Tibial artery (tissue), 4 donors: ENCODE results near the gene MYH16.

Experiments used
- DNase-seq, 2 donors: peaks; one replicate each; pipeline ENCODE4 v3.0.0-alpha.2; 2019
- H3K27ac ChIP-seq, 2 donors: fragments of 200-600 bp; sonication (generic) in 1 of 2; 1 replicate in 1 of 2; 2 replicates in 1 of 2; pipeline ENCODE4 v1.5.1; 2018 to 2019; ENCODE audit warnings: mild to moderate bottlenecking in 1 of 2
- H3K27me3 ChIP-seq, 2 donors: fragments of 200-600 bp; sonication (generic) in 1 of 2; one replicate each; pipeline versions ENCODE4 v1.5.1 to v1.6.0; 2016 to 2019
- H3K36me3 ChIP-seq, 3 donors: fragments of 200-600 bp; sonication (generic) in 2 of 3; one replicate each; pipeline ENCODE4 v1.5.1; 2016 to 2019; ENCODE audit warnings: mild to moderate bottlenecking in 2 of 3
- H3K4me1 ChIP-seq, 4 donors: fragments of 200-600 bp; sonication (generic) in 2 of 4; 1 replicate in 3 of 4; 2 replicates in 1 of 4; pipeline ENCODE4 v1.5.1; 2016 to 2019
- H3K4me3 ChIP-seq, 2 donors: fragments of 200-600 bp; sonication (generic) in 1 of 2; 1 replicate in 1 of 2; 2 replicates in 1 of 2; pipeline ENCODE4 v1.5.1; 2018 to 2019; ENCODE audit warnings: mild to moderate bottlenecking in 2 of 2
- H3K9me3 ChIP-seq, 3 donors: fragments of 200-600 bp; sonication (generic) in 1 of 3; one replicate each; pipeline ENCODE4 v1.5.1; 2016 to 2019
- CTCF ChIP-seq, 2 experiments: fragments of 200-600 bp in 1 of 2; fragments of 450-650 bp in 1 of 2; IDR thresholded peaks; one replicate each; pipeline ENCODE4 v1.5.1; 2017 to 2019; ENCODE audit warnings: antibody characterized with exemption in 2 of 2, mild to moderate bottlenecking in 1 of 2, moderate library complexity in 1 of 2
- intact Hi-C: fragments of 100-400 bp; cut with DNase I; formaldehyde crosslinking; loops from one replicate; pipeline ENCODE4 v1.15.0; 2023; ENCODE audit warnings: low total_unique reads

MYH16 gene

GRCh38 chr7:99261646-99262045, 11.0 kb upstream of the MYH16 start:
- intact Hi-C loops: no loop called here
- H3K27me3 ChIP-seq: no peaks in the 10 kb centered on the region
- TF ChIP-seq CTCF (IDR thresholded peaks at IDR 0.05): no peak

GRCh38 chr7:99265848-99266480, 6.7 kb upstream of the MYH16 start:
- intact Hi-C loops: no loop called here
- Histone ChIP-seq H3K27ac (no peak overlapping the region), H3K4me1 (peaks cover 0 to 21% (median 15%) of the 10 kb centered on the region in 4 donors), H3K36me3 (no peaks in the 10 kb centered on the region), H3K9me3 (no peaks in the 10 kb centered on the region), H3K27me3 (no peaks in the 10 kb centered on the region), H3K4me3 (no peak overlapping the region)
- TF ChIP-seq CTCF (IDR thresholded peaks at IDR 0.05): no peak
- DNase-seq: no peak

More at GRCh38 chr7:99261646-99262045, 11.0 kb upstream of the MYH16 start:
- Histone ChIP-seq H3K4me3 (no peak overlapping the region), H3K9me3 (no peaks in the 10 kb centered on the region), H3K4me1 (no peaks in the 10 kb centered on the region), H3K27ac (no peak overlapping the region), H3K36me3 (no peaks in the 10 kb centered on the region)
- no peak for DNase-seq

- Histone ChIP-seq H3K4me1 (peaks cover 0 to 21% (median 15%) of the 10 kb centered on the region in 4 donors), H3K27ac (peak overlapping the region; percentile 60 to 68), H3K27me3 (no peaks in the 10 kb centered on the region), H3K9me3 (no peaks in the 10 kb centered on the region), H3K36me3 (no peaks in the 10 kb centered on the region), H3K4me3 (no peak overlapping the region)
- intact Hi-C loops: no loop called here
- TF ChIP-seq CTCF (IDR thresholded peaks at IDR 0.05): no peak
- DNase-seq: peak; percentile 28 to 76
Measured at GRCh38 chr7:99267481-99267840, 5.2 kb upstream of the MYH16 start.

GRCh38 chr7:99267841-99268576, 4.6 kb upstream of the MYH16 start:
- intact Hi-C loops: no loop called here
- Histone ChIP-seq H3K27me3 (no peaks in the 10 kb centered on the region), H3K36me3 (no peaks in the 10 kb centered on the region), H3K27ac (peak overlapping the region; percentile 60 to 68), H3K4me1 (peaks cover 0 to 21% (median 15%) of the 10 kb centered on the region in 4 donors), H3K4me3 (no peak overlapping the region), H3K9me3 (no peaks in the 10 kb centered on the region)
- TF ChIP-seq CTCF (IDR thresholded peaks at IDR 0.05): no peak
- peak in 1 of 2 donors; percentile 80 for DNase-seq

DNA sequence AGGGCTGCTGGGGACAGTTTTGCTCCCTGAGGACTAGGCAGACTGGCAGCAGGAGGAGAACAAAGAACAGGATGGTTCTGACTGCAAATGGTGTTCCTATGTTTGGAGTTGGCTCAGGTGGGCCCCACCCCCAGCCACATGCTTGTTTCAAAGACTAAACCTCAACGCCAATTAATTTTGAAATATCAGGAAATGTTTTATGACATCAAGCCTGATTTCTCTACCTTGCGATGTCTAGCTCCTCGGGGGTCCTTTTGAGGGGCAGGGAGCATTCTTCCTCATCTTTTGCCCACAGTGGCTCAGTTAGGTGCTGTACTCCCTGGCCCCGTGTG, 4.1 kb upstream of the MYH16 start:
- H3K4me1 ChIP-seq: peaks cover 0 to 21% (median 15%) of the 10 kb centered on the region in 4 donors
- peak overlapping the region; percentile 60 to 68 for H3K27ac ChIP-seq
- no peaks in the 10 kb centered on the region for H3K36me3 ChIP-seq
- no peak for DNase-seq
- TF ChIP-seq CTCF (IDR thresholded peaks at IDR 0.05): no peak
- intact Hi-C loops: no loop called here
- no peaks in the 10 kb centered on the region for H3K27me3 ChIP-seq
- no peak overlapping the region for H3K4me3 ChIP-seq
- no peaks in the 10 kb centered on the region for H3K9me3 ChIP-seq
